Sigmoid colon (tissue), 7 donors: ENCODE measurements around the gene PPP1R3F. TPM values are rescaled to one million over a fixed set of nuclear protein-coding genes. Genes with fewer than 3 reads are reported as not detected.
"Not testable (repeated sequence)": the region's sequence is repeated elsewhere in the genome, so short reads cannot be mapped to it uniquely, and the experiment has no call there.

Experiments
- DNase-seq: peaks from one replicate; pipeline ENCODE4 v3.0.0-alpha.2; 2019
- H3K27ac ChIP-seq, 4 donors: fragments of 200-600 bp; sonication (generic); one replicate each; pipeline ENCODE4 v1.5.1; 2016 to 2019; ENCODE audit warnings: mild to moderate bottlenecking in 1 of 4
- H3K27me3 ChIP-seq, 3 donors: fragments of 200-600 bp; sonication (generic); one replicate each; pipeline ENCODE4 v1.5.1; 2019; ENCODE audit warnings: mild to moderate bottlenecking in 1 of 3
- H3K36me3 ChIP-seq, 4 donors: fragments of 200-600 bp; sonication (generic); one replicate each; pipeline ENCODE4 v1.5.1; 2016 to 2019
- H3K4me1 ChIP-seq, 4 donors: fragments of 200-600 bp; sonication (generic); one replicate each; pipeline ENCODE4 v1.5.1; 2017 to 2019
- H3K4me3 ChIP-seq, 4 donors: fragments of 200-600 bp; sonication (generic); one replicate each; pipeline ENCODE4 v1.5.1; 2017 to 2019; ENCODE audit warnings: mild to moderate bottlenecking in 2 of 4, moderate library complexity in 1 of 4
- H3K9me3 ChIP-seq, 4 donors: fragments of 200-600 bp in 3 of 4; sonication (generic) in 3 of 4; one replicate each; pipeline versions ENCODE4 v1.5.1 to v1.6.1; 2013 to 2019
- EP300 ChIP-seq, 4 donors: sonication (generic); formaldehyde crosslinking; IDR thresholded peaks; one replicate each; pipeline ENCODE4 v1.6.1; 2017; ENCODE audit warnings: antibody characterized with exemption in 4 of 4
- POLR2A ChIP-seq, 2 donors: fragments of 450-650 bp; IDR thresholded peaks; one replicate each; pipeline ENCODE4 v1.6.1; 2016; ENCODE audit warnings: antibody characterized with exemption in 2 of 2, mild to moderate bottlenecking in 2 of 2, moderate library complexity in 2 of 2
- POLR2AphosphoS5 ChIP-seq, 4 donors: sonication (generic); formaldehyde crosslinking; IDR thresholded peaks; one replicate each; pipeline ENCODE4 v1.6.1; 2017; ENCODE audit warnings: antibody characterized with exemption in 4 of 4
- WGBS, 2 donors: extraction: QIAGEN DNeasy Blood & Tissue Kit; methylation state at CpG; one replicate each; pipeline ENCODE4 v1.1.7; 2013; 5-methylcytosine and 5-hydroxymethylcytosine counted together
- intact Hi-C: fragments of 100-400 bp; cut with DNase I; formaldehyde crosslinking; loops from one replicate; pipeline ENCODE4 v1.15.1; 2023
- polyA plus RNA-seq, 3 donors: library from polyadenylated mRNA; stranded (reverse); fragments of 200-250 nt; gene quantifications; one replicate each; pipeline ENCODE4 v1.2.3, GENCODE V29; 2013
- total RNA-seq, 4 donors: library from RNA; depleted of rRNA; stranded (reverse); fragments of >200 nt; gene quantifications; one replicate each; pipeline ENCODE4 v1.1.0, GENCODE V29; 2016
- TF ChIP-seq, protein P1 (sequence below), 4 experiments: fragments of 450-650 bp in 3 of 4; fragments of 200-600 bp in 1 of 4; IDR thresholded peaks; one replicate each; pipeline ENCODE4 v1.5.1; 2016 to 2019; ENCODE audit warnings: antibody characterized with exemption in 4 of 4, mild to moderate bottlenecking in 3 of 4, moderate library complexity in 2 of 4
- donor health status: healthy with polysubstance abuse.
- donor health status: Bipolar disorder and iron deficiency.
- donor health status: healthy.

The PPP1R3F gene
- total and polyA plus RNA-seq, 7 donors: 2.2 to 13.7 (median 8.6) TPM

DNA sequence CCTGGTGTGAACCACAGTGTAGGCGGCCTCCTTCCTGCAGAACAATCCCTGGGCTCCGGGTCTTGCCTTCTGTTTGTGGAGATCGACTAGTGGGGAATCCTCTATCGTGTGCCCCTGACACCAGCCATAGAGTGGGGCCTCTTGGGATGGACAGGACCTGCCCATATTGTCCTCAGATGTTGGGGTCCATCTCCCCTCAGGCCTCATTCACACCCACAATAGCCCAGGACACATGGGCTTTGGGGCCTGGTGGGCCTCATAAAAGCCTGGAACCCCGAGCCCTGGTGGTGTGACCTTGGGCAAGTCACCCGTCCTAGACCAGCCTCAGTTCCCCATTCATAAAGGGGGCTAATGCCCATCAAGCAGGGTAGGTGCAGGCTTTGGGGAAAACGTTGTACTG, 20.6 kb downstream of the PPP1R3F start:
- H3K27me3 ChIP-seq: no peaks in the 10 kb centered on the region
- WGBS, 2 donors: 68 to 74% methylated on average over 7 of the region's 7 CpGs
- no peaks in the 10 kb centered on the region for H3K36me3 ChIP-seq
- H3K4me1 ChIP-seq: no peaks in the 10 kb centered on the region
- DNase-seq: no peak
- intact Hi-C loops: loop anchor here (5.0 kb wide), 1 partner anchor 462 kb away; no protein-coding TSS in a partner anchor
- no peak overlapping the region for H3K27ac ChIP-seq
- TF ChIP-seq POLR2AphosphoS5 (IDR thresholded peaks at IDR 0.05) (no peak), POLR2A (IDR thresholded peaks at IDR 0.05) (no peak), EP300 (IDR thresholded peaks at IDR 0.05) (no peak)
- TF ChIP-seq, protein P1, sequence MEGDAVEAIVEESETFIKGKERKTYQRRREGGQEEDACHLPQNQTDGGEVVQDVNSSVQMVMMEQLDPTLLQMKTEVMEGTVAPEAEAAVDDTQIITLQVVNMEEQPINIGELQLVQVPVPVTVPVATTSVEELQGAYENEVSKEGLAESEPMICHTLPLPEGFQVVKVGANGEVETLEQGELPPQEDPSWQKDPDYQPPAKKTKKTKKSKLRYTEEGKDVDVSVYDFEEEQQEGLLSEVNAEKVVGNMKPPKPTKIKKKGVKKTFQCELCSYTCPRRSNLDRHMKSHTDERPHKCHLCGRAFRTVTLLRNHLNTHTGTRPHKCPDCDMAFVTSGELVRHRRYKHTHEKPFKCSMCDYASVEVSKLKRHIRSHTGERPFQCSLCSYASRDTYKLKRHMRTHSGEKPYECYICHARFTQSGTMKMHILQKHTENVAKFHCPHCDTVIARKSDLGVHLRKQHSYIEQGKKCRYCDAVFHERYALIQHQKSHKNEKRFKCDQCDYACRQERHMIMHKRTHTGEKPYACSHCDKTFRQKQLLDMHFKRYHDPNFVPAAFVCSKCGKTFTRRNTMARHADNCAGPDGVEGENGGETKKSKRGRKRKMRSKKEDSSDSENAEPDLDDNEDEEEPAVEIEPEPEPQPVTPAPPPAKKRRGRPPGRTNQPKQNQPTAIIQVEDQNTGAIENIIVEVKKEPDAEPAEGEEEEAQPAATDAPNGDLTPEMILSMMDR (IDR thresholded peaks at IDR 0.05): no peak
- H3K4me3 ChIP-seq: no peak overlapping the region
- no peaks in the 10 kb centered on the region for H3K9me3 ChIP-seq

DNA sequence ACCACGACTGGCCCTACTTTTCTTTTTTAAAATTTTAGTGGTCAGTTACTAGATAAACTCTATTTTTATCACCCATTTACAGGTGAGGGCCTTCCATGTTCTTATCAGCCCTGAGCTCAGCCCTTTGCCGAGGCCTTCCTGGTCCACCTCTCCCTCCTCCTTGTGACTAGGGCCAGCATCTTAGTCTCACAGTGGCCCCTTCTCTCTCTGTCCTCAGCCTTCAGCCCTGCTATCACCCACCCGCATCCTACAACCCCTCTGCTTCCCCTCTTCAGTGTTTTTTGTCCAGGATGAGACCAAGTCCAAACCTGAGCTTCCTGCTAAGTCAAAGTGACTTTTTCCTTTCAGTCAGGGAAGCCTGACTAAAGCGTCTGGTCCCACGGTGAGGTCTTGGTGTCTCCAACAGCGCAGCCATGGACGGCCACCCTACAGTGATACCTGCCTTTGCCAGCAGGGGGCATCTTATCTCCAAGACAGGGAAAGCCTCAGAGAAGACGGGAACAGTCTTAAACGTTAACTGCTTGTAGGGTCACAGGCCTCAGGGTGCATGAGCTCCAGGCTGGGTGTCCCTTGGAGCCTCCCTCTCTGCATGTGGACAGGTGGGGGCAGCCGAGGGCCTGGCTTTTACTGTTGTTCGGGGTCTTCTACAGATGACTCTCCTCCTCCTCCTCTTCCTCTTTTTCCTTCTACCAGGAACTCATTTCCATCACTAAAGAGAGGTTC, 22.2 kb downstream of the PPP1R3F start:
- Histone ChIP-seq H3K4me1 (no peaks in the 10 kb centered on the region), H3K27me3 (no peaks in the 10 kb centered on the region), H3K9me3 (no peaks in the 10 kb centered on the region), H3K36me3 (no peaks in the 10 kb centered on the region), H3K27ac (no peak overlapping the region), H3K4me3 (no peak overlapping the region)
- intact Hi-C loops: loop anchor here (5.0 kb wide), 1 partner anchor 461 kb away; no protein-coding TSS in a partner anchor
- 17 to 26% methylated on average over 11 of the region's 11 CpGs for WGBS, 2 donors
- no peak for TF ChIP-seq POLR2A (IDR thresholded peaks at IDR 0.05)
- TF ChIP-seq, protein P1 (IDR thresholded peaks at IDR 0.05): peak in 3 of 4 experiments; percentile 47 to 57 (median 53)
- no peak for DNase-seq

DNA sequence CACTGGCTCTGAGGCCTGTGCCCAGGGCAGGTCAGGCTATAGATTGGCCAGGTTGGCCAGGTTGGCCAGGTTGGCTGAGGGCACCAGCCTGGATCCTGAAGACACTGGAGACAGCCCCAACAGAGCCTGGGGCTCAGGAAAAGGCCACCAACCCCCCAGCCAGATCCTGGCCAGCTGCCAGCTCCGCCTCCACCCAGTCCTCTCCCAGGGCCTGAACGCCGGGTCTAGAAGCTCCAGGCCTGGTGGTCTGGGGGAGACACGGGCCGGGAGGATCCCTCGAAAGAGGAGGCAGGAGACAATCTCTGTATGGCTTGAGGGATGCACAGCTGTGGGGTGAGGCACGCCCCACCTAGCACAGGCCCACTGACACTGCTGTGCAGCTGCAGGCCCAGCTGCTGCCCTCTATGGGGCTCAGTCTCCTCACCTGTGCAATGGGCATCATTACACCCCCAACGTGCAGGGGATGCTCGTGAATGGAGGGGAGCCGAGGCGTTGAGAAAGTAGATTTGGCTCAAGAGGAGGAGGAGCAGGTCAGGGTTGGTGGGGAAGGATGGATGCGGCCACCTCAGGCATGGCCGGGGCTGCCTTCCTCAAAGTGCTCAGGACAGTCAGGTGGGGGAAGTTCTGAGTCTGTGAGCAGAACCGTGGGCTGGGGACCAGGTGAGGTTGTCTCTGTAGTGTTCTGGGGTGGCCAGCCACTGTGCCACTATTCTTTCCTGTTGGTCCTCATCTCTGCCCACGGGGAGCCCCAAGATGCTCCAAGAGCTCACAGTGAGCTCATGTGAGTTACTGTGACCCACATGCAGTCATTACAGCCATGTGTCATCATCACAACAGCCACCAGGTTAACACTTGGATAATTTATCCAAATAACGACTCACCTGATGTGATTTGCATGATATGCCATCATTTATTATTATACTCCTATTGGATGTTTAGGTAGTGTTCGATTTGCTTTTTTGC, 23.1 kb downstream of the PPP1R3F start:
- Histone ChIP-seq H3K4me3 (no peak overlapping the region), H3K4me1 (no peaks in the 10 kb centered on the region), H3K27me3 (no peaks in the 10 kb centered on the region), H3K36me3 (no peaks in the 10 kb centered on the region), H3K9me3 (no peaks in the 10 kb centered on the region), H3K27ac (no peak overlapping the region)
- TF ChIP-seq POLR2AphosphoS5 (IDR thresholded peaks at IDR 0.05) (no peak), EP300 (IDR thresholded peaks at IDR 0.05) (no peak), POLR2A (IDR thresholded peaks at IDR 0.05) (no peak)
- TF ChIP-seq, protein P1 (IDR thresholded peaks at IDR 0.05): no peak
- intact Hi-C loops: loop anchor here (5.0 kb wide), 1 partner anchor 460 kb away; no protein-coding TSS in a partner anchor
- 82 to 88% methylated on average over 17 of the region's 17 CpGs for WGBS, 2 donors
- DNase-seq: no peak

DNA sequence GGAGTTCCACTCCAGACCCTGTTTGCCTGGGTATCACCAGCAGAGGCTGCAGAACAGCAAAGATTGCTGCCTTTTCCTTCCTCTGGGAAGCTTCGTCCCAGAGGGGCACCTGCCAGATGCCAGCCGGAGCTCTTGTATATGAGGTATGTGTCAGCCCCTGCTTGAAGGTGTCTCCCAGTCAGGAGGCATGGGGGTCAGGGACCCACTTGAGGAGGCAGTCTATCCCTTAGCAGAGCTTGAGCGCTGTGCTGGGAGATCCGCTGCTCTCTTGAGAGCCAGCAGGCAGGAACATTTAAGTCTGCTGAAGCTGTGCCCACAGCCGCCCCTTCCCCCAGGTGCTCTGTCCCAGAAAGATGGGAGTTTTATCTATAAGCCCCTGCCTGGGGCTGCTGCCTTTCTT, 29.7 kb downstream of the PPP1R3F start:
- H3K4me1 ChIP-seq, H3K36me3 ChIP-seq, H3K27me3 ChIP-seq, DNase-seq, H3K9me3 ChIP-seq, intact Hi-C loops, H3K27ac ChIP-seq, H3K4me3 ChIP-seq: not testable (repeated sequence)
- WGBS, 2 donors: 96 to 97% methylated on average over 5 of the region's 5 CpGs

DNA sequence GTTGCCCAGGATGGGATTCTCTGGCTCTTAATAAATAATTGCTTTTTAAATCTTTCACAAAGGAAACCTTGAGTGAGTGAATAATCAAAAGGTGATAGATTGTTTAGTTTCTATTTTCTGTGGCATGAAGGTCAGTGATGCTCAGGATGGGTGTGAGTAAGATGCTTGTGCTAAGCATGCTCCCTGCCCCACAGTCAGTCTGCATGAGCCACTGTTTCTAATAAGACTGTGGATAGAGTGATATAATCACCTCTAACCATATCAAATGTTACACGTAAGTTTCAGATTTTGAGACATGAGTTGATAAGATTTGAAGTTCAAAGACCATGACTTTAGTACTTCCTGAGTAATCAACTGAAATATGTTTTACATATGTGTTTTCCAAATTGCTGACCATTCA, 31.1 kb downstream of the PPP1R3F start:
- 75 to 82% methylated on average over 1 of the region's 1 CpG for WGBS, 2 donors
- Histone ChIP-seq H3K27ac (no peak overlapping the region), H3K27me3 (no peaks in the 10 kb centered on the region), H3K9me3 (no peaks in the 10 kb centered on the region), H3K4me3 (no peak overlapping the region), H3K4me1 (no peaks in the 10 kb centered on the region), H3K36me3 (no peaks in the 10 kb centered on the region)
- TF ChIP-seq POLR2A (IDR thresholded peaks at IDR 0.05) (no peak), EP300 (IDR thresholded peaks at IDR 0.05) (no peak), POLR2AphosphoS5 (IDR thresholded peaks at IDR 0.05) (no peak)
- TF ChIP-seq, protein P1 (IDR thresholded peaks at IDR 0.05): no peak
- intact Hi-C loops: no loop called here
- no peak for DNase-seq
